ENCODE results near the gene UBE3C.

GRCh38 chr7:157292770-157293412 lies 154.2 kb downstream of the UBE3C start:
- no peak for TF ChIP-seq GATA2 (IDR thresholded peaks at IDR 0.05; ENCODE audit: low read depth, low read length)
- no peak for TF ChIP-seq GATA3 (IDR thresholded peaks at IDR 0.05; ENCODE audit: low read depth, low read length)
